ENCODE data around the gene CTAG2.
"Not testable (repeated sequence)": the region's sequence is repeated elsewhere in the genome, so short reads cannot be mapped to it uniquely, and the experiment has no call there.

The CTAG2 gene

GRCh38 chrX:154648931-154649330 is 4.4 kb downstream of the CTAG2 start:
- no peak for DNase-seq (ENCODE audit: low read depth)
- H3K4me3 ChIP-seq (ENCODE audit: control insufficient read depth, low read depth, low read length): no peak overlapping the region
- no peak for TF ChIP-seq CTCF (conservative IDR thresholded peaks at IDR 0.05; ENCODE audit: control insufficient read depth, insufficient read depth, low read depth, low read length)

GRCh38 chrX:154645745-154646378 is 7.5 kb downstream of the CTAG2 start:
- DNase-seq (ENCODE audit: low read depth); H3K4me3 ChIP-seq (ENCODE audit: control insufficient read depth, low read depth, low read length): not testable (repeated sequence)

GRCh38 chrX:154643708-154644107 is 9.7 kb downstream of the CTAG2 start:
- not testable (repeated sequence) for DNase-seq (ENCODE audit: low read depth)

GRCh38 chrX:154641740-154642139 is 11.6 kb downstream of the CTAG2 start:
- DNase-seq (ENCODE audit: low read depth); H3K4me3 ChIP-seq (ENCODE audit: control insufficient read depth, low read depth, low read length): not testable (repeated sequence)

More at GRCh38 chrX:154643708-154644107, 9.7 kb downstream of the CTAG2 start:
- H3K4me3 ChIP-seq (ENCODE audit: control insufficient read depth, low read depth, low read length): not testable (repeated sequence)

- H3K4me3 ChIP-seq (ENCODE audit: control insufficient read depth, low read depth, low read length); DNase-seq (ENCODE audit: low read depth): not testable (repeated sequence)
Measured at GRCh38 chrX:154633661-154634060, 19.7 kb downstream of the CTAG2 start.

GRCh38 chrX:154630949-154631348 is 22.4 kb downstream of the CTAG2 start:
- H3K4me3 ChIP-seq (ENCODE audit: control insufficient read depth, low read depth, low read length); DNase-seq (ENCODE audit: low read depth): not testable (repeated sequence)

- DNase-seq (ENCODE audit: low read depth); H3K4me3 ChIP-seq (ENCODE audit: control insufficient read depth, low read depth, low read length): not testable (repeated sequence)
Measured at GRCh38 chrX:154628960-154629359, 24.4 kb downstream of the CTAG2 start.

- not testable (repeated sequence) for DNase-seq (ENCODE audit: low read depth); H3K4me3 ChIP-seq (ENCODE audit: control insufficient read depth, low read depth, low read length)
Measured at GRCh38 chrX:154620767-154621414, 32.5 kb downstream of the CTAG2 start.

GRCh38 chrX:154619182-154619581 is 34.2 kb downstream of the CTAG2 start, which contains the start of gene CTAG1B:
Gene CTAG1B (minus strand): TSS chrX:154619282. CDS start chrX:154619218, 64 bp downstream.
- DNase-seq (ENCODE audit: low read depth); H3K4me3 ChIP-seq (ENCODE audit: control insufficient read depth, low read depth, low read length): not testable (repeated sequence)

- not testable (repeated sequence) for DNase-seq (ENCODE audit: low read depth); H3K4me3 ChIP-seq (ENCODE audit: control insufficient read depth, low read depth, low read length)
Measured at GRCh38 chrX:154613586-154613985, 39.8 kb downstream of the CTAG2 start.

- DNase-seq (ENCODE audit: low read depth); H3K4me3 ChIP-seq (ENCODE audit: control insufficient read depth, low read depth, low read length): not testable (repeated sequence)
Measured at GRCh38 chrX:154611146-154611545, 42.2 kb downstream of the CTAG2 start.

- DNase-seq (ENCODE audit: low read depth); H3K4me3 ChIP-seq (ENCODE audit: control insufficient read depth, low read depth, low read length): not testable (repeated sequence)
Measured at GRCh38 chrX:154608823-154609222, 44.6 kb downstream of the CTAG2 start.

GRCh38 chrX:154607976-154608375 is 45.4 kb downstream of the CTAG2 start:
- DNase-seq (ENCODE audit: low read depth): not testable (repeated sequence)

More at GRCh38 chrX:154607976-154608375, 45.4 kb downstream of the CTAG2 start:
- not testable (repeated sequence) for H3K4me3 ChIP-seq (ENCODE audit: control insufficient read depth, low read depth, low read length)

Measured in fibroblast of mammary gland (primary cell).